Stimulated activated memory B cell treated with anti-CD40 and anti-IgM and Interleukin-4, amounts not matched to agents 10 μg/mL and 1 μg/mL and 100 μg/mL, for 72 hours (primary cell): ENCODE results near the gene TAS2R40.
A peak's percentile ranks its signal among the peaks of the same experiment; 100 is the strongest.
"Not testable (repeated sequence)": the region's sequence is repeated elsewhere in the genome, so short reads cannot be mapped to it uniquely, and the experiment has no call there.

Experiments
- ATAC-seq: fragments of 150-1000 bp; cut with Tn5 transposase; 2 replicates; pipeline ENCODE4 v1.10.0; 2021
- H3K27ac Mint-ChIP-seq: one replicate; pipeline ENCODE4 v1.8.0; 2022; ENCODE audit warnings: mild to moderate bottlenecking, mixed read lengths
- H3K27me3 Mint-ChIP-seq: one replicate; pipeline ENCODE4 v1.8.0; 2022; ENCODE audit warnings: mixed read lengths
- H3K36me3 Mint-ChIP-seq: one replicate; pipeline ENCODE4 v1.8.0; 2022; ENCODE audit warnings: mixed read lengths
- H3K4me1 Mint-ChIP-seq: one replicate; pipeline ENCODE4 v1.8.0; 2022; ENCODE audit warnings: mixed read lengths
- H3K4me3 Mint-ChIP-seq: one replicate; pipeline ENCODE4 v1.8.0; 2022; ENCODE audit warnings: mild to moderate bottlenecking, moderate library complexity, mixed read lengths
- H3K9me3 Mint-ChIP-seq: one replicate; pipeline ENCODE4 v1.8.0; 2022; ENCODE audit warnings: mixed read lengths

The TAS2R40 gene

DNA sequence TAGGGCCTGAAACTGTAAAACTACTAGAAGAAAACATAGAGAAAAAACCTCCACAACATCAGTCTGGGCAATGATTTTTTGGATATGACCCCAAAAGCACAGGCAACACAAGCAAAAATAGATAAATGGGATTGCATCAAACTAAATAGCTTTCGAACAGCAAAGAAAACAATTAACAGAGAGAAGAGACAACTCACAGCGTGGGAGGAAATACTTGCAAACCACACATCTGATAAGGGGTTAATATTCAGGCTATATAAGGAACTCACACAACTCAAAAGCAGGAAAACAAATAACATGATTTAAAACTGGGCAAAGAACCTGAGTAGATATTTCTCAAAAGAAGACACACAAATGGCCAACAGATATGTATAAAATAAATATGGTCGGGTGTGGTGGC lies 33.7 kb downstream of the TAS2R40 start:
- Mint-ChIP-seq H3K27ac (peak overlapping the region; percentile 57), H3K9me3 (peaks cover 17% of the 10 kb centered on the region), H3K4me1 (peaks cover 61% of the 10 kb centered on the region), H3K4me3 (no peak overlapping the region), H3K36me3 (no peaks in the 10 kb centered on the region), H3K27me3 (no peaks in the 10 kb centered on the region)
- ATAC-seq, result no peak

DNA sequence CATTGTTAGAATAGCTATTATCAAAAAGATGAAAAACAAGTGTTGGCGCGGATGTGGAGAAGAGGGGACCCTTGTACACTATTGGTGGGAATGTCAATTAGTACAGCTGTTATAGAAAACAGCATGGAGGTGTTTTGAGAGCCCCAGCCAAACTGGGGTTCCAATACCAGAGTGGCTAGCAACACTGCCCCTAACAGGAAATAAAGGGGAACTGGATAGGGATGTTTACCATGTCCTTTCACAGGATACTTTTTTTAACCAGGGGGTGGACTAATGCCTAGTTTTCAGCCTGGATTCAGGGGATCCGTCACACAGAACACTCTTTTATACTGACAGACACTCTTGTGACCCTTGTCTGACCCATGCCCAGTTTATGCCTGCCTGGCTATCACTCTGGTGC lies 34.5 kb downstream of the TAS2R40 start:
- no peaks in the 10 kb centered on the region for H3K36me3 Mint-ChIP-seq
- H3K4me3 Mint-ChIP-seq, result no peak overlapping the region
- peaks cover 17% of the 10 kb centered on the region for H3K9me3 Mint-ChIP-seq
- no peaks in the 10 kb centered on the region for H3K27me3 Mint-ChIP-seq
- peak overlapping the region; percentile 75 for H3K27ac Mint-ChIP-seq
- ATAC-seq, result peak; percentile 20
- H3K4me1 Mint-ChIP-seq, result peaks cover 54% of the 10 kb centered on the region

DNA sequence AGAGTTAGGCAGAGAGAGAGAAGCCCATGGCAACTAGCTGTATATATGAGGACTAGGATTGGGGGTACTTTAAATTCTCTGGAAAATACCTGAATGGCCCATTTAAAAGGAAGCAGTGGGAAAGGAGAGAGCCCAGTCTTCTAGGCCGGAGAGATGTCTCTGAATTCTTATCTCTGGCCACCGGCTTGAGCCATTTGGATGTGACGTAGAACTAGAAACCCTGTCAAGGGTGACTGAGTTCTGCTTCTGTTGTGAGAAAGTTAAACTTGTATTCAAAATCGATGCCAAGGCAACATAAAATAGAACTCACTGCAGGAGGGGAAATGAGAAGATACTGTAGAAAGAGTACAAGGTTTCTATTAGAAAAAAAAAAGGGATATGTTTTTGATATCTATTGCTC lies 35.1 kb downstream of the TAS2R40 start:
- ATAC-seq, result peak; percentile 89
- Mint-ChIP-seq H3K9me3 (peaks cover 17% of the 10 kb centered on the region), H3K27ac (peak overlapping the region; percentile 75), H3K36me3 (no peaks in the 10 kb centered on the region), H3K4me1 (peaks cover 50% of the 10 kb centered on the region), H3K4me3 (no peak overlapping the region), H3K27me3 (no peaks in the 10 kb centered on the region)

DNA sequence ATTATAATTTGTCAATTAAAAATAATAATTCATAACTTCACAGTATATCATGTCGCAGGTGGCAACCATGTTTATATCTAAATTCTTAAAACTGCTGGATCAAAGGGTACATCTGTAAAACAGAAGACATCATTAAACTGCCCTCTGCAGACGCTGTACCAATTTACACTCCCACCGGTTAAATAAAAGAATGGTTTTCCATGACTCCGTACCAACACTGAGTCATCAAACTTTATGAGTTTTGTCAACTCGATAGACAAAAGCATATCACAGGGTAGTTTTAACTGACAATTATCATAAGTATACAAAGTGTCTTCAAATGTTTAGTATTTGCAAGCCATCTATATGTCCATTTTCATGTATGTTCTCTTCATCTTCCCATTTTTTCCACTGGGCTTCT lies 35.7 kb downstream of the TAS2R40 start:
- Mint-ChIP-seq H3K4me1 (peaks cover 50% of the 10 kb centered on the region), H3K4me3 (no peak overlapping the region), H3K27me3 (no peaks in the 10 kb centered on the region), H3K9me3 (peaks cover 15% of the 10 kb centered on the region), H3K36me3 (no peaks in the 10 kb centered on the region), H3K27ac (no peak overlapping the region)
- ATAC-seq, result no peak

DNA sequence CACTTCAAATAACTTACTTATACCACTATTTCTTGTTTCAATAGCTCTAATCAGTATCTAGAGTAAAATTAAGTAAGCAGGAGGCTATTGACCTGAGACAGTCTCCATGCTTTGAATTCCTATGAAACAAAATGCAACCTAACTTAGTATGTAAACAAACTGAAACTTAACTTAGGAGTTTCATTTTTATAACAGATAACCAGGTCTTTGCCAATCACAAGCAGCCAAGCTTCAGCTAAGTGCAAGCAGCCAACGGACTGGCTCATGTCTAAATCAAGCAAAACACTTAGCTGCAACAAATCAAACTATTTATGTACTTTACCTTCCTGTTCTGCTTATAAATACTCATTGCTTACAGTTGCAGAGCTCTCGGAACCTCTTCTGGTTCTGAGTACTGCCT lies 37.0 kb downstream of the TAS2R40 start:
- Mint-ChIP-seq H3K4me1 (peaks cover 52% of the 10 kb centered on the region), H3K9me3 (peaks cover 9% of the 10 kb centered on the region), H3K27me3 (no peaks in the 10 kb centered on the region), H3K36me3 (peaks cover 4% of the 10 kb centered on the region), H3K27ac (peak overlapping the region; percentile 80), H3K4me3 (peak overlapping the region; percentile 65)
- ATAC-seq, result no peak

DNA sequence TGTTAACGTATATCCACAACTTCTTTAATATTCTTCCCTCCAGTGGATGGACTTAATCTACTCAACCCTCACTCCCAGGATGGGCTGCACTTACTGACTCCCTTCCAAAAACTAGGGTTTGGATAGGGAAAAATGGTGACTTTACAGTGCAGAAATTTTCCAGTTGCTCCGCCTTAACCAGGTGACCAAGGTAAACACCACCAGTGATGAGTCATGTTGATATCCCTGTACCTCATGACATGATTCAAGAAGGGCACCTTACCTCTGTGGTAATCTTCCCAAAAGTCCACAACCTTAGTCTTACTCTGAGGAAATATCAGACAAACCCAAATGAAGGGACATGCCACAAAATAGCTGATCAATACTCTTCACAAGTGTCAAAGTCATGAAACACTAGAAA lies 37.9 kb downstream of the TAS2R40 start:
- Mint-ChIP-seq H3K4me3 (no peak overlapping the region), H3K36me3 (peaks cover 10% of the 10 kb centered on the region), H3K27ac (peak overlapping the region; percentile 80), H3K4me1 (peaks cover 62% of the 10 kb centered on the region), H3K27me3 (no peaks in the 10 kb centered on the region), H3K9me3 (peaks cover 4% of the 10 kb centered on the region)
- no peak for ATAC-seq

DNA sequence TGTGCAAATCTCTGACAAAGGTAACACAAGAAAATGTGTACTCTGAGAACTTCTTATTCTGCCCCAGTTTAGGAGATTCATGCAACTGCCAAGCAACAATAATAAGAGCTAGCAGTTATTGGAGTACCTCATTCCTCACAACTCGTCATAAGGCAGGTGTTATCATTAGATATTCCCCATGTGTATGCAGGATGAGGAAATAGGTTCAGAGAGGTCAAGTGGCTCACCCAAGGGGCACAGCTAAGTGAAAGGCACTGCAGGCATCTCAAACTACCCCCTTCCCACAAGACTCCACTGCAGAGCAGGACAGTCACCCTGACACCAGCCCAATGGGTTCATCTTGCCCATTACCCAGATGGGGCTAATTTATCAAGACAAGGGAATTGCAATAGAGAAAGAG lies 40.1 kb downstream of the TAS2R40 start:
- no peak for ATAC-seq
- peaks cover 17% of the 10 kb centered on the region for H3K36me3 Mint-ChIP-seq
- peak overlapping the region; percentile 98 for H3K27ac Mint-ChIP-seq
- no peaks in the 10 kb centered on the region for H3K27me3 Mint-ChIP-seq
- peaks cover 61% of the 10 kb centered on the region for H3K4me1 Mint-ChIP-seq
- no peaks in the 10 kb centered on the region for H3K9me3 Mint-ChIP-seq
- H3K4me3 Mint-ChIP-seq, result peak overlapping the region; percentile 48

DNA sequence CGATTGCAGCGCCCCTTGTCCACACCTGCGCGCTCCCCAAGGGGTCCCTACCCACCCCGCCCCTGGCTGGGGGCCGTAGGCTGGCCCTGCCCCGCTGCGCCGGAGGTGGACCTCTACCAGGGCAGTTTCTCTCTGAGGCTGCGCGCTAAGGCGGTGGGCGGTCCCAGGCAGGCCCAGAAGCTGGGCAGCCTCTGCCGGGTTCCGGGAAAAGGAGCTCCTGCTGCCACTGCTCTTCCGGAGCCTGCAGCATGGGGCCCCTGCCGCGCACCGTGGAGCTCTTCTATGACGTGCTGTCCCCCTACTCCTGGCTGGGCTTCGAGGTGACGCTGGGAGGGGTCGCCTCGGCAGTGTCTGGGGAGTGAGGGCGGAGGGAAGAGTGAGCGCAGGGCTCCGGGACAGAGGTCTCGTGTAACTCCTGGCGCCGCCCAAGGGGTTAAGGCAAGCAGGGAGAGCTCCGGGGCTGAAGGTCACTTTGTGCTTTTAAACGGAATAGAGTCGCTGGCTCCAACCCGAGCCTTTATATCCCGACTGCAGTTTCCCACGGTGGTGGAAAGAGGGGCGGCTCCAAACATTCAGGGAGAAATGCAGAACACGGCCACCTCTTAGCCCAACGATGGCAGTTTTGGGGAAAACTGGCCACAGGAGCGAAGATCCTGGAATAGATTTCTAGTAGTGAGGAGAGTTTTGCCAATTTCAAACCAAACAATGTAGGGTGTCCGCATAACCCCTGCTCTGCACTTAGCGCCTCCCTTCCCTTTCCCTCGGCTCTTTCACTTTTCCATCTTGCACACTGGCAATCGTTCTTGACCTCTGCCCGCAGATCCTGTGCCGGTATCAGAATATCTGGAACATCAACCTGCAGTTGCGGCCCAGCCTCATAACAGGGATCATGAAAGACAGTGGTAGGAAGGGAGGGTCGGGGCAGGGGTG lies 41.7 kb downstream of the TAS2R40 start, which contains the start of gene GSTK1:
Gene GSTK1 (plus strand): TSS at position 176 of the 930 bp plus-strand sequence. CDS start 73 bp downstream, at position 249.
- Mint-ChIP-seq H3K27me3 (no peaks in the 10 kb centered on the region), H3K27ac (peak within 1 kb of the TSS; percentile 98), H3K9me3 (no peaks in the 10 kb centered on the region), H3K4me1 (peaks cover 50% of the 10 kb centered on the region), H3K36me3 (peaks cover 25% of the 10 kb centered on the region), H3K4me3 (peak within 1 kb of the TSS; percentile 98)
- peak; percentile 97 for ATAC-seq

DNA sequence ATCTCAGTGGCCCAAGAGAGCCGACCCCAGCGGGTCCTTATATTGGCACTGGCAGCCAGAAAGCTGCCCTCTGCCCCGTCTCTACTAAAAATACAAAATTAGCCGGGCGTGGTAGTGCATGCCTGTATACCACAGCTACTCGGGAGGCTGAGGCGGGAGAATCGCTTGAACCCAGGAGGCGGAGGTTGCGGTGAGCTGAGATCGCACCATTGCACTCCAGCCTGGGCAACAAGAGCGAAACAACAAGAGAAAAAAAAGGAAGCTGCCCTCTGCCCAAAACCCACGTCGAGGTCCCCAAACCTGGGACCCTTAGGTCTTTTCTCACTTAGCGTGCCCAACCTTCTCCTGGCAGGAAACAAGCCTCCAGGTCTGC lies 42.3 kb downstream of the TAS2R40 start:
- Mint-ChIP-seq H3K4me1 (peaks cover 44% of the 10 kb centered on the region), H3K27ac (peak overlapping the region; percentile 98)

DNA sequence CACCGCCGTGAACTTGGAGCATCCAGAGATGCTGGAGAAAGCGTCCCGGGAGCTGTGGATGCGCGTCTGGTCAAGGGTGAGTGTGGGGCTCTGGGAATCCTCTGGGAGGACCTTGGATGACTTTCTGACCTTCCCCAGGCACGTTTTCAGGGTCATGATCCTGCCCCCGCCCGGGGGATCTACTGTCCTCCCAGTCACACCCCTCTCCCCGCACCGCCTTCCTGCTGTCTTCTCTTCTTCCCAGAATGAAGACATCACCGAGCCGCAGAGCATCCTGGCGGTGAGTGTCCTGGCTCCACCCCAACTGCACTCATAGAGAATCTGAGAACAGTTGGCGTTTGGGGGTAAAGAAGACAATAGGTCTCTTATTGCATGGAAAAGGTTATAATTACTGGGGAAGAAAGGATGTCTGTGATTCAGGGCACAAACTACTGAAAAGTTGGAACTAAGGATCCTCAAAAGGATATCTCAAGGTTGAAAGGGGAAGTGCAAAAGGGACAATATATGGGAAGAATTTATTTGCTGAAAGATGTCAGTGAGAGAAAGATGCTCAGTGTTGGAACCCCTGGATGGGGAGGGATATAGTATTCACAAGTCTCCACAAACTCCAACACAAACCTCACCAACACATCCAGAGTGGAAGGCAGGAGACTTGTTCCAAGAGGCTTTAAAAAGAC lies 43.3 kb downstream of the TAS2R40 start:
- Mint-ChIP-seq H3K9me3 (no peaks in the 10 kb centered on the region), H3K36me3 (peaks cover 41% of the 10 kb centered on the region), H3K4me1 (peaks cover 37% of the 10 kb centered on the region), H3K27me3 (no peaks in the 10 kb centered on the region), H3K4me3 (no peak overlapping the region), H3K27ac (peak overlapping the region; percentile 98)
- no peak for ATAC-seq

More for the DNA sequence above, 42.3 kb downstream of the TAS2R40 start:
- Mint-ChIP-seq H3K4me3 (peak overlapping the region; percentile 98), H3K36me3 (peaks cover 31% of the 10 kb centered on the region)
- H3K27me3 Mint-ChIP-seq, ATAC-seq, H3K9me3 Mint-ChIP-seq: not testable (repeated sequence)

DNA sequence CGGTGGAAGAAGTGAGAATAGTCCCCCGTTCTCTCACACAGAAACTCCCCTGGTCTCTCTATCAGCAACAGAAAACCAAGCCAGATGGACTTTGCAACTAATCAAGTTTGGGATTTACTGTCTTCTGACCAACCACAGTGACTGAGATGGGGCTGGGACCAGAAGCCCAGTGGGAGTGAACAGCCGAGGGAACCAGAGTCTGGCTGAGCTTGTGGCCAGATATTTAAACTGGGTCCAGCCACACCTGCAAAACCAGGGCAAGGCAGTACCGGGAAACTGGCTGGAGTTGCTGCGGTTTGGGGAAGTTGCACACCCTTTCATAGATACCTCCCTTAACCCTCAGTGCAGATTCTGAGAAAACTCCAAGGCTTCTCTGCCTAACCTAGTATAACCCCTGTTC lies 47.4 kb downstream of the TAS2R40 start:
- Mint-ChIP-seq H3K9me3 (no peaks in the 10 kb centered on the region), H3K27me3 (no peaks in the 10 kb centered on the region), H3K4me1 (peaks cover 20% of the 10 kb centered on the region), H3K36me3 (peaks cover 42% of the 10 kb centered on the region), H3K4me3 (no peak overlapping the region), H3K27ac (peak overlapping the region; percentile 6)
- no peak for ATAC-seq

DNA sequence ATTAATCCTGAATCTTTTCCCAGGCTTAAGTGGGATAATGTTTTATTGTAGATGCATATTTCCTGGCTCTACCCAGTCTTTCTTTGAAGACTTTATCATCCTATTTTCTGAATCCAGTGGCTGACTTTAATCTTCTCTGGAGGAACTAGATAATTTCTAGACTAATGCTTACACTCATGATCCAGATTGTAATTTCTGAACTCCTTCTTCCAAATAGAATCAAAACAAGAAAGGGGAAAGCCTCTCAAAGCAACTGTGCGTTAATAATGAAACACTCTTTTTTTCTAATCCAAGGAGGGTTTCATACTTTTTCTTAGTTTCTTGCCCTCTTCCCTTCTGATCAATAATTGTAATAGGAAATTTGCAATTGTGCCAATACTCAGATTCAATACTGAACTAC lies 49.4 kb downstream of the TAS2R40 start:
- Mint-ChIP-seq H3K9me3 (no peaks in the 10 kb centered on the region), H3K4me3 (no peak overlapping the region), H3K27me3 (no peaks in the 10 kb centered on the region), H3K36me3 (peaks cover 30% of the 10 kb centered on the region), H3K27ac (no peak overlapping the region), H3K4me1 (peaks cover under 1% of the 10 kb centered on the region)
- ATAC-seq, result no peak
